Small intestine (tissue), 7 donors: ENCODE data around the gene DDX1. TPM values are rescaled to one million over a fixed set of nuclear protein-coding genes. Genes with fewer than 3 reads are reported as not detected.

Experiments
- DNase-seq, 2 donors: peaks; one replicate each; pipeline versions ENCODE4 v3.0.0 to v3.0.0-alpha.2; 2013
- FAIRE-seq: peaks from 2 replicates; lab custom pipeline; 2012; peaks lifted over from hg19 to GRCh38; lab: Jason Lieb, UNC
- H3K27ac ChIP-seq, 3 donors: one replicate each; pipeline ENCODE4 v1.5.1; 2013; ENCODE audit warnings: low read length in 2 of 3, mild to moderate bottlenecking in 2 of 3, control low read depth in 1 of 3, inconsistent platforms in 1 of 3, low read depth in 1 of 3, moderate library complexity in 1 of 3
- H3K27me3 ChIP-seq, 3 donors: one replicate each; pipeline ENCODE4 v1.6.1; 2013; ENCODE audit warnings: low read length in 3 of 3, inconsistent platforms in 1 of 3; ENCODE audit not compliant: control insufficient read depth in 3 of 3, insufficient read depth in 3 of 3
- H3K36me3 ChIP-seq, 3 donors: one replicate each; pipeline ENCODE4 v1.6.1; 2013; ENCODE audit warnings: low read length in 3 of 3, inconsistent platforms in 1 of 3, low read depth in 1 of 3, mild to moderate bottlenecking in 1 of 3, moderate library complexity in 1 of 3; ENCODE audit not compliant: control insufficient read depth in 3 of 3, insufficient read depth in 2 of 3
- H3K4me1 ChIP-seq, 3 donors: one replicate each; pipeline ENCODE4 v1.6.1; 2013; ENCODE audit warnings: low read length in 2 of 3, inconsistent platforms in 1 of 3, low read depth in 1 of 3, mild to moderate bottlenecking in 1 of 3, moderate library complexity in 1 of 3; ENCODE audit not compliant: control insufficient read depth in 3 of 3, insufficient read depth in 2 of 3
- H3K4me3 ChIP-seq, 3 donors: one replicate each; pipeline ENCODE4 v1.5.1; 2013; ENCODE audit warnings: low read length in 3 of 3, control low read depth in 1 of 3, inconsistent platforms in 1 of 3, low read depth in 1 of 3, mild to moderate bottlenecking in 1 of 3, moderate library complexity in 1 of 3
- H3K9me3 ChIP-seq, 2 donors: one replicate each; pipeline ENCODE4 v1.6.1; 2013; ENCODE audit warnings: low read depth in 1 of 2, low read length in 1 of 2; ENCODE audit not compliant: control insufficient read depth in 2 of 2, insufficient read depth in 1 of 2
- WGBS, 3 donors: extraction: QIAGEN DNeasy Blood & Tissue Kit; methylation state at CpG; one replicate each; pipeline ENCODE4 v1.1.7; 2013; 5-methylcytosine and 5-hydroxymethylcytosine counted together
- polyA plus RNA-seq, 4 donors: library from polyadenylated mRNA; stranded (reverse) in 3 of 4; unstranded in 1 of 4; fragments of 200-250 nt in 3 of 4; fragments of 120-200 nt in 1 of 4; gene quantifications; one replicate each; pipeline versions ENCODE4 v1.2.1 to v1.2.3, GENCODE V29; 2013
- donor health status: healthy with polysubstance abuse.
- donor health status: control.
- donor health status: control.
- donor health status: Bipolar disorder and iron deficiency.
- donor health status: healthy.

Gene DDX1
- polyA plus RNA-seq, 4 donors: 74.6 to 107 (median 79.4) TPM

GRCh38 chr2:15566912-15567311 is 24.8 kb upstream of the DDX1 start:
- no peaks in the 10 kb centered on the region for H3K9me3 ChIP-seq
- DNase-seq: no peak
- H3K27me3 ChIP-seq: no peaks in the 10 kb centered on the region
- no peaks in the 10 kb centered on the region for H3K36me3 ChIP-seq
- peaks cover 0 to 7% (median 0%) of the 10 kb centered on the region in 3 donors for H3K4me1 ChIP-seq
- WGBS, 3 donors: 90 to 94% (median 93%) methylated on average over 6 of the region's 6 CpGs
- H3K4me3 ChIP-seq: no peak overlapping the region
- H3K27ac ChIP-seq: no peak overlapping the region
- no peak for FAIRE-seq

GRCh38 chr2:15568874-15569273 is 22.8 kb upstream of the DDX1 start:
- Histone ChIP-seq H3K27ac (no peak overlapping the region), H3K36me3 (no peaks in the 10 kb centered on the region), H3K9me3 (no peaks in the 10 kb centered on the region), H3K27me3 (no peaks in the 10 kb centered on the region), H3K4me1 (no peaks in the 10 kb centered on the region), H3K4me3 (no peak overlapping the region)
- FAIRE-seq (no peak), DNase-seq (no peak)
- 94 to 97% (median 95%) methylated on average over 12 of the region's 12 CpGs for WGBS, 3 donors

- no peaks in the 10 kb centered on the region for H3K27me3 ChIP-seq
- 61 to 82% (median 76%) methylated on average over 5 of the region's 5 CpGs for WGBS, 3 donors
These were observed 21.6 kb upstream of the DDX1 start for GRCh38 chr2:15570104-15570503.

GRCh38 chr2:15571729-15572128 is 19.9 kb upstream of the DDX1 start:
- no peaks in the 10 kb centered on the region for H3K27me3 ChIP-seq
- no peak for FAIRE-seq
- no peak for DNase-seq
- H3K4me1 ChIP-seq: no peaks in the 10 kb centered on the region
- no peaks in the 10 kb centered on the region for H3K36me3 ChIP-seq
- H3K27ac ChIP-seq: no peak overlapping the region
- H3K4me3 ChIP-seq: no peak overlapping the region
- WGBS, 3 donors: 72 to 81% (median 79%) methylated on average over 3 of the region's 3 CpGs
- H3K9me3 ChIP-seq: no peaks in the 10 kb centered on the region

More at GRCh38 chr2:15570104-15570503, 21.6 kb upstream of the DDX1 start:
- Histone ChIP-seq H3K9me3 (no peaks in the 10 kb centered on the region), H3K4me1 (no peaks in the 10 kb centered on the region), H3K4me3 (no peak overlapping the region), H3K36me3 (no peaks in the 10 kb centered on the region), H3K27ac (no peak overlapping the region)
- DNase-seq: no peak
- FAIRE-seq: no peak

GRCh38 chr2:15577071-15577735 is 14.5 kb upstream of the DDX1 start:
- H3K27ac ChIP-seq: no peak overlapping the region
- FAIRE-seq (no peak), DNase-seq (peak; percentile 88 to 89)
- H3K27me3 ChIP-seq: no peaks in the 10 kb centered on the region
- no peaks in the 10 kb centered on the region for H3K36me3 ChIP-seq
- H3K4me1 ChIP-seq: no peaks in the 10 kb centered on the region
- H3K4me3 ChIP-seq: no peak overlapping the region
- WGBS, 3 donors: 15 to 21% (median 16%) methylated on average over 7 of the region's 7 CpGs
- H3K9me3 ChIP-seq: no peaks in the 10 kb centered on the region

- no peak overlapping the region for H3K27ac ChIP-seq
- FAIRE-seq (no peak), DNase-seq (no peak)
- no peak overlapping the region for H3K4me3 ChIP-seq
- H3K9me3 ChIP-seq: no peaks in the 10 kb centered on the region
- no peaks in the 10 kb centered on the region for H3K36me3 ChIP-seq
- WGBS, 3 donors: 42 to 47% (median 44%) methylated on average over 1 of the region's 1 CpG
- no peaks in the 10 kb centered on the region for H3K4me1 ChIP-seq
- peaks cover 0 to 3% (median 0%) of the 10 kb centered on the region in 3 donors for H3K27me3 ChIP-seq
These were observed 12.0 kb upstream of the DDX1 start for GRCh38 chr2:15579641-15580040.

- no peak for DNase-seq
- Histone ChIP-seq H3K4me3 (no peak overlapping the region), H3K27me3 (peaks cover 0 to 3% (median 0%) of the 10 kb centered on the region in 3 donors), H3K9me3 (no peaks in the 10 kb centered on the region), H3K36me3 (no peaks in the 10 kb centered on the region), H3K27ac (no peak overlapping the region), H3K4me1 (no peaks in the 10 kb centered on the region)
- WGBS, 3 donors: 61 to 84% (median 81%) methylated on average over 2 of the region's 2 CpGs
- no peak for FAIRE-seq
These were observed 11.2 kb upstream of the DDX1 start for GRCh38 chr2:15580451-15580850.

- Histone ChIP-seq H3K9me3 (no peaks in the 10 kb centered on the region), H3K4me1 (no peaks in the 10 kb centered on the region), H3K27me3 (peaks cover 0 to 3% (median 0%) of the 10 kb centered on the region in 3 donors), H3K4me3 (no peak overlapping the region), H3K36me3 (no peaks in the 10 kb centered on the region), H3K27ac (no peak overlapping the region)
- DNase-seq: no peak
- FAIRE-seq: no peak
- 81 to 82% (median 82%) methylated on average over 15 of the region's 15 CpGs for WGBS, 3 donors
These were observed 8.8 kb upstream of the DDX1 start for GRCh38 chr2:15582710-15583357.
